Activated CD4-positive, alpha-beta T cell treated with anti-CD3 and anti-CD28 coated beads for 4 hours (primary cell): ENCODE results near the gene RAPGEF4.

Experiments used
- DNase-seq, 2 donors: peaks; one replicate each; pipeline ENCODE4 v3.0.0-alpha.2; 2020

RAPGEF4 gene

GRCh38 chr2:172976116-172976515 lies 240.5 kb downstream of the RAPGEF4 start:
- DNase-seq: no peak

GRCh38 chr2:172976816-172977215 lies 241.2 kb downstream of the RAPGEF4 start:
- no peak for DNase-seq

- no peak for DNase-seq
Observed at GRCh38 chr2:172977270-172978062, 241.8 kb downstream of the RAPGEF4 start.

GRCh38 chr2:172978063-172978383 lies 242.4 kb downstream of the RAPGEF4 start:
- no peak for DNase-seq

- DNase-seq: no peak
Observed at GRCh38 chr2:172985139-172985892, 249.7 kb downstream of the RAPGEF4 start.

GRCh38 chr2:172986040-172986439 lies 250.4 kb downstream of the RAPGEF4 start:
- no peak for DNase-seq

GRCh38 chr2:172988728-172989127 lies 253.1 kb downstream of the RAPGEF4 start:
- no peak for DNase-seq

GRCh38 chr2:172991031-172991430 lies 255.4 kb downstream of the RAPGEF4 start:
- DNase-seq: no peak

GRCh38 chr2:172993139-172993538 lies 257.5 kb downstream of the RAPGEF4 start:
- no peak for DNase-seq

- no peak for DNase-seq
Observed at GRCh38 chr2:172993931-172994717, 258.5 kb downstream of the RAPGEF4 start.

- DNase-seq: no peak
Observed at GRCh38 chr2:172994864-172995263, 259.2 kb downstream of the RAPGEF4 start.

- DNase-seq: no peak
Observed at GRCh38 chr2:172995323-172996244, 259.9 kb downstream of the RAPGEF4 start.

- no peak for DNase-seq
Observed at GRCh38 chr2:172996387-172996961, 260.8 kb downstream of the RAPGEF4 start.

- DNase-seq: no peak
Observed at GRCh38 chr2:172997031-172997430, 261.4 kb downstream of the RAPGEF4 start.

- DNase-seq: no peak
Observed at GRCh38 chr2:172998547-172999272, 263.1 kb downstream of the RAPGEF4 start.

GRCh38 chr2:172999641-173000386 lies 264.2 kb downstream of the RAPGEF4 start:
- no peak for DNase-seq

- DNase-seq: no peak
Observed at GRCh38 chr2:173001664-173002604, 266.3 kb downstream of the RAPGEF4 start.

GRCh38 chr2:173002751-173003541 lies 267.3 kb downstream of the RAPGEF4 start:
- DNase-seq: no peak

GRCh38 chr2:173008786-173009185 lies 273.1 kb downstream of the RAPGEF4 start:
- no peak for DNase-seq
